Fibroblast of pulmonary artery (primary cell): ENCODE data around the gene NUCKS1.

Source experiments
- DNase-seq: peaks from one replicate; pipeline ENCODE4 v3.0.0-alpha.2; 2010; ENCODE audit warnings: low read depth
- H3K4me3 ChIP-seq: replicated peaks from 2 replicates; pipeline ENCODE4 v1.5.1; 2011; ENCODE audit warnings: low read depth, mild to moderate bottlenecking, control low read depth, low read length, moderate library complexity
- CTCF ChIP-seq: IDR thresholded peaks from 2 replicates; pipeline ENCODE4 v1.5.1; 2011; ENCODE audit warnings: mild to moderate bottlenecking, control low read depth, low read length, inconsistent platforms; ENCODE audit errors: missing control alignments

Gene NUCKS1

GRCh38 chr1:205719015-205719414 lies 31.0 kb downstream of the NUCKS1 start:
- no peak for TF ChIP-seq CTCF
- no peak for DNase-seq
- H3K4me3 ChIP-seq = no peak overlapping the region

- no peak for DNase-seq
- H3K4me3 ChIP-seq = no peak overlapping the region
- TF ChIP-seq CTCF = no peak
These were observed 33.4 kb downstream of the NUCKS1 start for GRCh38 chr1:205716371-205717132.

- no peak overlapping the region for H3K4me3 ChIP-seq
- DNase-seq = no peak
- no peak for TF ChIP-seq CTCF
These were observed 34.4 kb downstream of the NUCKS1 start for GRCh38 chr1:205715628-205716027.

GRCh38 chr1:205714906-205715246 lies 35.1 kb downstream of the NUCKS1 start:
- no peak for DNase-seq
- H3K4me3 ChIP-seq = no peak overlapping the region
- TF ChIP-seq CTCF = no peak

GRCh38 chr1:205714190-205714905 lies 35.6 kb downstream of the NUCKS1 start:
- no peak for TF ChIP-seq CTCF
- no peak overlapping the region for H3K4me3 ChIP-seq
- DNase-seq = peak; percentile 32

- H3K4me3 ChIP-seq = no peak overlapping the region
- TF ChIP-seq CTCF = peak; percentile 94
- DNase-seq = peak; percentile 90
These were observed 38.6 kb downstream of the NUCKS1 start for GRCh38 chr1:205711105-205712048.
